Measurements from ENCODE around the gene ACSS2. TPM values are rescaled to one million over a fixed set of nuclear protein-coding genes. Genes with fewer than 3 reads are reported as not detected.

Gene ACSS2
- total and polyA plus RNA-seq, 10 of the 15 experiments (the other 5 are each of a cell fraction or from before 2014, with no cell fraction given) = 2.8 to 37.2 (median 24.2) TPM

DNA sequence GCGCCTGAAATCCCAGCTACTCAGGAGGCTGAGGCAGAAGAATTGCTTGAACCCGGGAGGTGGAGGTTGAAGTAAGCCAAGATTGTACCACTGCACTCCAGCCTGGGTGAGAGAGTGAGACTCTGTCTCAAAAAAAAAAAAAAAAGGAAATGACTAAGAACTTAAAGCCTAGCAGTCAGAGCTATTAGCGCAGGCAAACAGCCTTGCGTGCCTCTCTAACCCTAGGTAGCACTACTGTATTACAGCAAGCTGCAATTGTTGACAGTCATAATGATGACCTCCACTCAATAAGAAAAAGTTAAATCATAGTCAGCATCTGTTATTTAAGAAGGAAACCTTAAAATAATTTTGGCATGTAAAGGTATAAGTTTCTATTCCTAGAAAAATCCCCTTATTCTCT lies 64.8 kb downstream of the ACSS2 start:
- Histone ChIP-seq H3K27me3 (replicated peaks in 1 of 2; ENCODE audit: control insufficient read depth in 2 of 2, insufficient read depth in 2 of 2, low read length in 1 of 2) (no peaks in the 10 kb centered on the region), H3K27ac (ENCODE audit: control insufficient read depth, insufficient read depth) (no peak overlapping the region), H2AFZ (ENCODE audit: control insufficient read depth, low read depth, low read length) (no peak overlapping the region), H4K20me1 (ENCODE audit: control insufficient read depth, insufficient read depth) (no peaks in the 10 kb centered on the region), H3K9me3 (replicated peaks; ENCODE audit: control insufficient read depth, insufficient read depth, low read length) (no peaks in the 10 kb centered on the region), H3K4me2 (ENCODE audit: control insufficient read depth, insufficient read depth) (no peak overlapping the region), H3K4me3 (no peak overlapping the region), H3K36me3 (ENCODE audit: control insufficient read depth in 2 of 2, insufficient read depth in 2 of 2, low read length in 1 of 2) (peaks cover 3 to 29% of the 10 kb centered on the region in 2 experiments), H3K79me2 (ENCODE audit: control insufficient read depth, insufficient read depth, low read length) (no peaks in the 10 kb centered on the region), H3K4me1 (ENCODE audit: control insufficient read depth, insufficient read depth, low read length) (no peaks in the 10 kb centered on the region), H3K9ac (ENCODE audit: control insufficient read depth, insufficient read depth, low read length) (no peak overlapping the region)
- CTCF ChIA-PET = interaction anchor here (0.6 kb wide), 1 partner anchor 106 kb away, joined by 3 read pairs; no protein-coding TSS in a partner anchor
- no peak for TF ChIP-seq SREBF1 (IDR thresholded peaks at IDR 0.05; ENCODE audit: low read length)
- no peak for TF ChIP-seq NFIC (IDR thresholded peaks at IDR 0.05; ENCODE audit: low read depth, low read length)
- TF ChIP-seq RAD21 (IDR thresholded peaks at IDR 0.05; ENCODE audit: insufficient read depth, low read depth, low read length) = no peak
- no peak for TF ChIP-seq CHD2 (IDR thresholded peaks at IDR 0.05; ENCODE audit: borderline replicate concordance, low read depth, low read length)
- TF ChIP-seq CREM (IDR thresholded peaks at IDR 0.05; ENCODE audit: low read depth) = no peak
- no peak for TF ChIP-seq TARDBP (IDR thresholded peaks at IDR 0.05; ENCODE audit: borderline replicate concordance)
- TF ChIP-seq WRNIP1 (IDR thresholded peaks at IDR 0.05; ENCODE audit: borderline replicate concordance, low read depth, low read length) = no peak
- TF ChIP-seq, protein P1, sequence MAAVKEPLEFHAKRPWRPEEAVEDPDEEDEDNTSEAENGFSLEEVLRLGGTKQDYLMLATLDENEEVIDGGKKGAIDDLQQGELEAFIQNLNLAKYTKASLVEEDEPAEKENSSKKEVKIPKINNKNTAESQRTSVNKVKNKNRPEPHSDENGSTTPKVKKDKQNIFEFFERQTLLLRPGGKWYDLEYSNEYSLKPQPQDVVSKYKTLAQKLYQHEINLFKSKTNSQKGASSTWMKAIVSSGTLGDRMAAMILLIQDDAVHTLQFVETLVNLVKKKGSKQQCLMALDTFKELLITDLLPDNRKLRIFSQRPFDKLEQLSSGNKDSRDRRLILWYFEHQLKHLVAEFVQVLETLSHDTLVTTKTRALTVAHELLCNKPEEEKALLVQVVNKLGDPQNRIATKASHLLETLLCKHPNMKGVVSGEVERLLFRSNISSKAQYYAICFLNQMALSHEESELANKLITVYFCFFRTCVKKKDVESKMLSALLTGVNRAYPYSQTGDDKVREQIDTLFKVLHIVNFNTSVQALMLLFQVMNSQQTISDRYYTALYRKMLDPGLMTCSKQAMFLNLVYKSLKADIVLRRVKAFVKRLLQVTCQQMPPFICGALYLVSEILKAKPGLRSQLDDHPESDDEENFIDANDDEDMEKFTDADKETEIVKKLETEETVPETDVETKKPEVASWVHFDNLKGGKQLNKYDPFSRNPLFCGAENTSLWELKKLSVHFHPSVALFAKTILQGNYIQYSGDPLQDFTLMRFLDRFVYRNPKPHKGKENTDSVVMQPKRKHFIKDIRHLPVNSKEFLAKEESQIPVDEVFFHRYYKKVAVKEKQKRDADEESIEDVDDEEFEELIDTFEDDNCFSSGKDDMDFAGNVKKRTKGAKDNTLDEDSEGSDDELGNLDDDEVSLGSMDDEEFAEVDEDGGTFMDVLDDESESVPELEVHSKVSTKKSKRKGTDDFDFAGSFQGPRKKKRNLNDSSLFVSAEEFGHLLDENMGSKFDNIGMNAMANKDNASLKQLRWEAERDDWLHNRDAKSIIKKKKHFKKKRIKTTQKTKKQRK (IDR thresholded peaks at IDR 0.05; ENCODE audit: low read depth, low read length) = no peak
- no peak for TF ChIP-seq ZNF622 (IDR thresholded peaks at IDR 0.05)
- TF ChIP-seq GABPA (IDR thresholded peaks at IDR 0.05; ENCODE audit: low read depth) = no peak
- TF ChIP-seq SUZ12 (IDR thresholded peaks at IDR 0.05; ENCODE audit: unreplicated experiment) = no peak
- no peak for TF ChIP-seq KLF5 (IDR thresholded peaks at IDR 0.05; ENCODE audit: partially characterized antibody)
- no peak for TF ChIP-seq RFX5 (IDR thresholded peaks at IDR 0.05; ENCODE audit: low read depth, low read length)
- no peak for TF ChIP-seq IRF4 (IDR thresholded peaks at IDR 0.05; ENCODE audit: low read depth, low read length)
- TF ChIP-seq, protein P2, sequence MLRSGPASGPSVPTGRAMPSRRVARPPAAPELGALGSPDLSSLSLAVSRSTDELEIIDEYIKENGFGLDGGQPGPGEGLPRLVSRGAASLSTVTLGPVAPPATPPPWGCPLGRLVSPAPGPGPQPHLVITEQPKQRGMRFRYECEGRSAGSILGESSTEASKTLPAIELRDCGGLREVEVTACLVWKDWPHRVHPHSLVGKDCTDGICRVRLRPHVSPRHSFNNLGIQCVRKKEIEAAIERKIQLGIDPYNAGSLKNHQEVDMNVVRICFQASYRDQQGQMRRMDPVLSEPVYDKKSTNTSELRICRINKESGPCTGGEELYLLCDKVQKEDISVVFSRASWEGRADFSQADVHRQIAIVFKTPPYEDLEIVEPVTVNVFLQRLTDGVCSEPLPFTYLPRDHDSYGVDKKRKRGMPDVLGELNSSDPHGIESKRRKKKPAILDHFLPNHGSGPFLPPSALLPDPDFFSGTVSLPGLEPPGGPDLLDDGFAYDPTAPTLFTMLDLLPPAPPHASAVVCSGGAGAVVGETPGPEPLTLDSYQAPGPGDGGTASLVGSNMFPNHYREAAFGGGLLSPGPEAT (IDR thresholded peaks at IDR 0.05; ENCODE audit: low read depth) = no peak
- TF ChIP-seq, protein P3, sequence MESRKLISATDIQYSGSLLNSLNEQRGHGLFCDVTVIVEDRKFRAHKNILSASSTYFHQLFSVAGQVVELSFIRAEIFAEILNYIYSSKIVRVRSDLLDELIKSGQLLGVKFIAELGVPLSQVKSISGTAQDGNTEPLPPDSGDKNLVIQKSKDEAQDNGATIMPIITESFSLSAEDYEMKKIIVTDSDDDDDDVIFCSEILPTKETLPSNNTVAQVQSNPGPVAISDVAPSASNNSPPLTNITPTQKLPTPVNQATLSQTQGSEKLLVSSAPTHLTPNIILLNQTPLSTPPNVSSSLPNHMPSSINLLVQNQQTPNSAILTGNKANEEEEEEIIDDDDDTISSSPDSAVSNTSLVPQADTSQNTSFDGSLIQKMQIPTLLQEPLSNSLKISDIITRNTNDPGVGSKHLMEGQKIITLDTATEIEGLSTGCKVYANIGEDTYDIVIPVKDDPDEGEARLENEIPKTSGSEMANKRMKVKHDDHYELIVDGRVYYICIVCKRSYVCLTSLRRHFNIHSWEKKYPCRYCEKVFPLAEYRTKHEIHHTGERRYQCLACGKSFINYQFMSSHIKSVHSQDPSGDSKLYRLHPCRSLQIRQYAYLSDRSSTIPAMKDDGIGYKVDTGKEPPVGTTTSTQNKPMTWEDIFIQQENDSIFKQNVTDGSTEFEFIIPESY (IDR thresholded peaks at IDR 0.05) = no peak
- TF ChIP-seq TAF1 (IDR thresholded peaks at IDR 0.05; ENCODE audit: borderline replicate concordance, low read depth, low read length) = no peak
- SMC1A ChIA-PET (ENCODE audit: uncharacterized antibody, unreplicated experiment) = interaction anchor here (1.0 to 1.8 kb wide), 2 partner anchors 33 to 66 kb away, joined by 3 to 5 read pairs; no protein-coding TSS in a partner anchor
- no peak for DNase-seq (ENCODE audit: low read depth, low spot score)
- in situ Hi-C loops (cut with MboI) (no loop called here), intact Hi-C loops (cut with micrococcal nuclease; ENCODE audit: unreplicated experiment) (no loop called here)
- FAIRE-seq = no peak
- 50% methylated on average over 4 of the region's 4 CpGs for WGBS (ENCODE audit: insufficient coverage, insufficient replicate concordance, low lambda C conversion rate, missing lambda C conversion rate)
- RAD21 ChIA-PET (ENCODE audit: unreplicated experiment) = no interaction called here
- ATAC-seq = no peak
- no TSS peak for BruUV-seq (replicated peaks)
- POLR2A ChIA-PET = interaction anchor here (0.6 kb wide), 1 partner anchor 16 kb away, joined by 3 read pairs; no protein-coding TSS in a partner anchor

Measured in GM12878 (cell line).